Measurements from ENCODE around the gene ISM1.

Gene ISM1

DNA sequence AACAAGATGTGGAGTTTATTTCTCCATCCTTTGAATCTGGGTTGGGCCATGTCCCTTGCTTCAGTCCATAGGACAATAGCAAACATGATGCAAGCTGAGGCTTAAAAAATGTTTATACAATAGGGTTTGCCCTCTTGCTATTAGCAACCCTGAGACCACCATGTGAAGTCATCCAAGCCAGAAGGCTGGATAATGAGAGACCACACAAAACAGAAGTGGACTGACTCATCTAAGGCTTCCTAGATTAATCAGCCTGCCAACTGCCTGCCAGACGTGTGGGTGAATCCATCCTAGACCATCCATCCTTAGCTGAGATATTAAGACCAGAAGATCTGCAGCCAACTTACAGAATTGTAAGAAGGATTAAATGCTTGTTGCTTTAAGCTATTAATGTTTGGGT, 38.1 kb upstream of the ISM1 start:
- H3K4me2 ChIP-seq: no peak overlapping the region
- no peak overlapping the region for H3K4me3 ChIP-seq (IDR thresholded peaks at IDR 0.05; ENCODE audit: insufficient read depth, low read depth, low read length)
- H3K79me2 ChIP-seq (ENCODE audit: insufficient read depth, low read depth): no peaks in the 10 kb centered on the region
- no peaks in the 10 kb centered on the region for H4K20me1 ChIP-seq (ENCODE audit: insufficient read depth)
- no peaks in the 10 kb centered on the region for H3K4me1 ChIP-seq (ENCODE audit: low read depth, poor library complexity, severe bottlenecking)
- no peaks in the 10 kb centered on the region for H3K36me3 ChIP-seq (ENCODE audit: insufficient read depth)
- H3K27me3 ChIP-seq (ENCODE audit: insufficient read depth, low read depth): no peaks in the 10 kb centered on the region
- H2AFZ ChIP-seq (ENCODE audit: low read depth): no peak overlapping the region
- H3K9ac ChIP-seq: no peak overlapping the region
- no peak overlapping the region for H3K27ac ChIP-seq
- TF ChIP-seq, protein P1, sequence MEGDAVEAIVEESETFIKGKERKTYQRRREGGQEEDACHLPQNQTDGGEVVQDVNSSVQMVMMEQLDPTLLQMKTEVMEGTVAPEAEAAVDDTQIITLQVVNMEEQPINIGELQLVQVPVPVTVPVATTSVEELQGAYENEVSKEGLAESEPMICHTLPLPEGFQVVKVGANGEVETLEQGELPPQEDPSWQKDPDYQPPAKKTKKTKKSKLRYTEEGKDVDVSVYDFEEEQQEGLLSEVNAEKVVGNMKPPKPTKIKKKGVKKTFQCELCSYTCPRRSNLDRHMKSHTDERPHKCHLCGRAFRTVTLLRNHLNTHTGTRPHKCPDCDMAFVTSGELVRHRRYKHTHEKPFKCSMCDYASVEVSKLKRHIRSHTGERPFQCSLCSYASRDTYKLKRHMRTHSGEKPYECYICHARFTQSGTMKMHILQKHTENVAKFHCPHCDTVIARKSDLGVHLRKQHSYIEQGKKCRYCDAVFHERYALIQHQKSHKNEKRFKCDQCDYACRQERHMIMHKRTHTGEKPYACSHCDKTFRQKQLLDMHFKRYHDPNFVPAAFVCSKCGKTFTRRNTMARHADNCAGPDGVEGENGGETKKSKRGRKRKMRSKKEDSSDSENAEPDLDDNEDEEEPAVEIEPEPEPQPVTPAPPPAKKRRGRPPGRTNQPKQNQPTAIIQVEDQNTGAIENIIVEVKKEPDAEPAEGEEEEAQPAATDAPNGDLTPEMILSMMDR (conservative IDR thresholded peaks at IDR 0.05; ENCODE audit: low read depth, low read length): no peak

- no peak overlapping the region for H3K4me3 ChIP-seq (IDR thresholded peaks at IDR 0.05; ENCODE audit: insufficient read depth, low read depth, low read length)
- no peak overlapping the region for H3K9ac ChIP-seq
- H2AFZ ChIP-seq (ENCODE audit: low read depth): no peak overlapping the region
- no peaks in the 10 kb centered on the region for H3K4me1 ChIP-seq (ENCODE audit: low read depth, poor library complexity, severe bottlenecking)
- TF ChIP-seq, protein P1 (conservative IDR thresholded peaks at IDR 0.05; ENCODE audit: low read depth, low read length): no peak
- H3K36me3 ChIP-seq (ENCODE audit: insufficient read depth): no peaks in the 10 kb centered on the region
- H4K20me1 ChIP-seq (ENCODE audit: insufficient read depth): no peaks in the 10 kb centered on the region
- no peak overlapping the region for H3K4me2 ChIP-seq
- H3K27ac ChIP-seq: no peak overlapping the region
- no peaks in the 10 kb centered on the region for H3K27me3 ChIP-seq (ENCODE audit: insufficient read depth, low read depth)
- H3K79me2 ChIP-seq (ENCODE audit: insufficient read depth, low read depth): no peaks in the 10 kb centered on the region
Observed at GRCh38 chr20:13186043-13186774, 34.9 kb upstream of the ISM1 start.

- Histone ChIP-seq H2AFZ (ENCODE audit: low read depth) (no peak overlapping the region), H3K4me3 (IDR thresholded peaks at IDR 0.05; ENCODE audit: insufficient read depth, low read depth, low read length) (no peak overlapping the region), H3K27ac (no peak overlapping the region), H3K27me3 (ENCODE audit: insufficient read depth, low read depth) (no peaks in the 10 kb centered on the region), H4K20me1 (ENCODE audit: insufficient read depth) (no peaks in the 10 kb centered on the region), H3K4me2 (no peak overlapping the region), H3K79me2 (ENCODE audit: insufficient read depth, low read depth) (no peaks in the 10 kb centered on the region), H3K36me3 (ENCODE audit: insufficient read depth) (no peaks in the 10 kb centered on the region), H3K4me1 (ENCODE audit: low read depth, poor library complexity, severe bottlenecking) (no peaks in the 10 kb centered on the region), H3K9ac (no peak overlapping the region)
- TF ChIP-seq, protein P1 (conservative IDR thresholded peaks at IDR 0.05; ENCODE audit: low read depth, low read length): no peak
Observed at GRCh38 chr20:13187899-13188298, 33.2 kb upstream of the ISM1 start.

DNA sequence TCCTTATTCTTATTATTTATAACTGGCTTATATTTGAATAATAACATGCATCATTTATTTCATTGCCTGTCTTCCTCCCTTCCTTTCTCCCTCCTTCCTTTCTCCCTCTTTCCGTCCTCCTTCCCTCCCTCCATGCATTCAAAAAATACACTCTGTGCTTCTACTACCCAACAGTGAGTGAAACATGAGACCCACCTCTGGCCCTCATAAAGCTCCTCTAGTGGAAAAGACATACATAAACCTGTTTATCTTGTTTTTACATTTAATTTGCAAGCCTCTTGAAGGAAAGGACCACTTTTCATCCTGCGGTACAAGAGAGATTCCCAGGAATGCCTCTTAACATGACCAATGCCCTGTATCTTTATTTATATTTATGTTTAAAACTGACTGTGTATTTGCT, 21.8 kb upstream of the ISM1 start:
- Histone ChIP-seq H3K4me1 (ENCODE audit: low read depth, poor library complexity, severe bottlenecking) (no peaks in the 10 kb centered on the region), H2AFZ (ENCODE audit: low read depth) (no peak overlapping the region), H4K20me1 (ENCODE audit: insufficient read depth) (no peaks in the 10 kb centered on the region), H3K4me3 (IDR thresholded peaks at IDR 0.05; ENCODE audit: insufficient read depth, low read depth, low read length) (no peak overlapping the region), H3K4me2 (no peak overlapping the region), H3K9ac (no peak overlapping the region), H3K79me2 (ENCODE audit: insufficient read depth, low read depth) (no peaks in the 10 kb centered on the region), H3K27me3 (ENCODE audit: insufficient read depth, low read depth) (no peaks in the 10 kb centered on the region), H3K36me3 (ENCODE audit: insufficient read depth) (no peaks in the 10 kb centered on the region), H3K27ac (no peak overlapping the region)
- TF ChIP-seq, protein P1 (conservative IDR thresholded peaks at IDR 0.05; ENCODE audit: low read depth, low read length): no peak
